ENCODE results near the gene HCAR2.
"Not testable (repeated sequence)": the region's sequence is repeated elsewhere in the genome, so short reads cannot be mapped to it uniquely, and the experiment has no call there.

- TF ChIP-seq, protein P1, sequence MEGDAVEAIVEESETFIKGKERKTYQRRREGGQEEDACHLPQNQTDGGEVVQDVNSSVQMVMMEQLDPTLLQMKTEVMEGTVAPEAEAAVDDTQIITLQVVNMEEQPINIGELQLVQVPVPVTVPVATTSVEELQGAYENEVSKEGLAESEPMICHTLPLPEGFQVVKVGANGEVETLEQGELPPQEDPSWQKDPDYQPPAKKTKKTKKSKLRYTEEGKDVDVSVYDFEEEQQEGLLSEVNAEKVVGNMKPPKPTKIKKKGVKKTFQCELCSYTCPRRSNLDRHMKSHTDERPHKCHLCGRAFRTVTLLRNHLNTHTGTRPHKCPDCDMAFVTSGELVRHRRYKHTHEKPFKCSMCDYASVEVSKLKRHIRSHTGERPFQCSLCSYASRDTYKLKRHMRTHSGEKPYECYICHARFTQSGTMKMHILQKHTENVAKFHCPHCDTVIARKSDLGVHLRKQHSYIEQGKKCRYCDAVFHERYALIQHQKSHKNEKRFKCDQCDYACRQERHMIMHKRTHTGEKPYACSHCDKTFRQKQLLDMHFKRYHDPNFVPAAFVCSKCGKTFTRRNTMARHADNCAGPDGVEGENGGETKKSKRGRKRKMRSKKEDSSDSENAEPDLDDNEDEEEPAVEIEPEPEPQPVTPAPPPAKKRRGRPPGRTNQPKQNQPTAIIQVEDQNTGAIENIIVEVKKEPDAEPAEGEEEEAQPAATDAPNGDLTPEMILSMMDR (IDR thresholded peaks at IDR 0.05): not testable (repeated sequence)
- TF ChIP-seq POLR2AphosphoS5, POLR2A, EP300 (IDR thresholded peaks at IDR 0.05): not testable (repeated sequence)
Measured at GRCh38 chr12:122711266-122711665, 8.1 kb upstream of the HCAR2 start.
